ENCODE measurements around the gene SLC3A2. TPM values are rescaled to one million over a fixed set of nuclear protein-coding genes. Genes with fewer than 3 reads are reported as not detected.
A peak's percentile ranks its signal among the peaks of the same experiment; 100 is the strongest.
"Not testable (repeated sequence)": the region's sequence is repeated elsewhere in the genome, so short reads cannot be mapped to it uniquely, and the experiment has no call there.

Gene SLC3A2
- total and polyA plus RNA-seq, 4 donors: 34.3 to 59.5 (median 51.0) TPM

DNA sequence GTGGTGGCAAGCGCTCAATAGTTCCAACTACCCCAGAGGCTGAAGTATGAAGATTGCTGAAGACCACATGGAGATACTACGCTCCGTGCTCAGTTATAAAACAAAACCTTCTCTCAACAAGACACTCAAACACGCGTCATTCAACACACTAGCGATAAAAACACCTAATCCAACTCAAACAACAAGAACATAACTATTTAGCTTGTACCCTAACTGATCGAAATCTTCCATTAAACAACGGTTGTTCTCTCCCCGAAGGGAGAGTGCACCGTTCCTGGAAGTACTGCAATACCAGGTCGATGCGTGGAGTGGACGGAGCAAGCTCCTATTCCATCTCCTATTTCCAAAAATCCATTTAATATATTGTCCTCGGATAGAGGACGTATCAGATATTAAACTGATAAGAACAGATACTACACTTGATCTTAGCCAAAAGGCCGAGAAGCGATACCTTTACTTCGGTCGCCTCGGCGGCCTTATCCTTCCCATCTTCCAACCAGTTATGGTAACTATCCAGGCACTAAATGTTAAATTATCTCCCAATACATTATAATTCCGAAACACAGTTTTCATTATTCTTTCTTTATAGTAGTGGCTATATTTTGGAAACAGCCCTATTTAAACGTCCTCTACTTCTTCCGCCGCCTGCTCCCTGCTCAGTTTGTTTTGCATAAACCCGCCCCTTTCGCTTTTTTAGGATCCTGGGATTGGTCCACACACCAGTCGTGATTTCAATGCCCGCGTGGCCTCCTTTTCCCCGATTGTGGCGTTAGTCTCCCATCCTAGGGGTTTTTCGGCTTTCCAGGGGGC, 39.1 kb upstream of the SLC3A2 start (continued):
- TF ChIP-seq HNF4A (conservative IDR thresholded peaks at IDR 0.05): peak; percentile 56 to 59
- peak; percentile 97 for TF ChIP-seq SP1 (IDR thresholded peaks at IDR 0.05)
- peak; percentile 33 to 39 for TF ChIP-seq RAD21 (IDR thresholded peaks at IDR 0.05)
- TF ChIP-seq, protein P1, sequence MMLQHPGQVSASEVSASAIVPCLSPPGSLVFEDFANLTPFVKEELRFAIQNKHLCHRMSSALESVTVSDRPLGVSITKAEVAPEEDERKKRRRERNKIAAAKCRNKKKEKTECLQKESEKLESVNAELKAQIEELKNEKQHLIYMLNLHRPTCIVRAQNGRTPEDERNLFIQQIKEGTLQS (IDR thresholded peaks at IDR 0.05): peak; percentile 87
- peak; percentile 73 to 79 for TF ChIP-seq RXRA (IDR thresholded peaks at IDR 0.05)

DNA sequence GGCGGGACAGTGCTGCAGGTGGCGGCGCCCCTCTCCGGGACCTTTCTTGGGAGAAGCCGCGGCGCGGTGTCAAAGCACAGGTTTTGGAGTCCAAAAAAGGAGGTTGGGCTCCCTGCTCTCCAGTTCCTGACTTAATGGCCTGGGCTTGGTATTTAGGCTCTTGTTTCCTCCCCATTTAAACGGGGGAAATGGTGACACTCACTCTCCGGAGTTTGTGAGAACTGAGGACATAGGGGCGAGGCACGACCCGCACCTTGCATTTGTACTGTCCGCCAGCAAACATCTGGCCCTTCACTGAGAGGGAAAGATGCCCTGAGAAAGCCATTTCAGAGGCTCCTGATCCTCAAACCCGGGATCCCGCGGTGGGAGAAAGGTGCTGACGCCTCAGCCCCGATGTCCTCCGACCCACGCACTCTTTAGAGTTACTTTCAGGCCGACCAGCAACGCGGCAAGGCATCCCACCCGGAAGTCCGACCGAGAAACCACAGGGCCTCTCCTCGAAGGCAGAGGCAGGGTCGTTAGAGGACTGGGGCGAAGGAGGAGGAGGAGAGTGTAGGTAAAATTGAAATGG, 38.4 kb upstream of the SLC3A2 start:
- no peaks in the 10 kb centered on the region for H3K27me3 ChIP-seq (ENCODE audit: control insufficient read depth in 4 of 4, insufficient read depth in 4 of 4, low read length in 3 of 4)
- no peak for DNase-seq (ENCODE audit: low spot score)
- no peaks in the 10 kb centered on the region for H3K9me3 ChIP-seq (ENCODE audit: control insufficient read depth in 4 of 4, low read length in 3 of 4)
- WGBS: 15% methylated on average over 30 of the region's 30 CpGs
- H3K4me1 ChIP-seq (ENCODE audit: control insufficient read depth in 4 of 4, insufficient read depth in 4 of 4, low read length in 3 of 4): peaks cover 0 to 27% (median 20%) of the 10 kb centered on the region in 4 donors
- no peaks in the 10 kb centered on the region for H3K36me3 ChIP-seq (ENCODE audit: control insufficient read depth in 4 of 4, insufficient read depth in 3 of 4, low read depth in 1 of 4, low read length in 3 of 4)
- H3K27ac ChIP-seq (ENCODE audit: low read depth in 1 of 2, low read length in 2 of 2): peak overlapping the region; percentile 99
- no peak for TF ChIP-seq YY1 (IDR thresholded peaks at IDR 0.05)
- no peak for TF ChIP-seq HNF4G (IDR thresholded peaks at IDR 0.05)
- no peak for TF ChIP-seq RAD21 (IDR thresholded peaks at IDR 0.05)
- no peak for TF ChIP-seq JUND (IDR thresholded peaks at IDR 0.05)
- no peak for TF ChIP-seq FOXA1 (IDR thresholded peaks at IDR 0.05)
- TF ChIP-seq FOXA2 (IDR thresholded peaks at IDR 0.05): no peak
- TF ChIP-seq, protein P1 (IDR thresholded peaks at IDR 0.05): no peak
- no peak for TF ChIP-seq GABPA (IDR thresholded peaks at IDR 0.05 in 1 of 2, conservative IDR thresholded peaks at IDR 0.05 in 1 of 2)
- H3K4me3 ChIP-seq (ENCODE audit: low read depth in 1 of 3, low read length in 3 of 3): peak overlapping the region; percentile 59 to 72 (median 71)
- peak overlapping the region; percentile 94 to 96 for H3K9ac ChIP-seq (ENCODE audit: low read depth in 1 of 2, low read length in 2 of 2)

DNA sequence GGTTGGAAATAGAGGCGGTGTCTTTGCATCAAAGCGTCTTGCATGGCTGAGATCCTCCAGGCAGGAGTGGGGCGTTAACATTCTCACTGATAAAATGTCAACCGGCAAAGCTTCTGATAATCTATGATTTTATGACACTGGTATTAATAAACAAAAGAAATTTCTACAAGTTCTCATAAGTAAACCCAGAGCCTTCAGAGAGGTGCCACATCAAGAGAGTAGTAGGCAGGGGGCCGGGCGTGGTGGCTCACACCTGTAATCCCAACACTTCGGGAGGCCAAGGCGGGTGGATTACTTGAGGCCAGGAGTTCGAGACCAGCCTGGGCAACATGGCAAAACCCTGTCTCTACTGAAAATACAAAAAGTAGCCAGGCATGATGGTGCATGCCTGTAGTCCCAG, 37.8 kb upstream of the SLC3A2 start:
- peak overlapping the region in 1 of 2 donors; percentile 99 for H3K27ac ChIP-seq (ENCODE audit: low read depth in 1 of 2, low read length in 2 of 2)
- 94% methylated on average over 9 of the region's 9 CpGs for WGBS
- peak overlapping the region in 1 of 3 donors; percentile 59 for H3K4me3 ChIP-seq (ENCODE audit: low read depth in 1 of 3, low read length in 3 of 3)
- H3K4me1 ChIP-seq (ENCODE audit: control insufficient read depth in 4 of 4, insufficient read depth in 4 of 4, low read length in 3 of 4): peaks cover 0 to 23% (median 17%) of the 10 kb centered on the region in 4 donors
- not testable (repeated sequence) for H3K9me3 ChIP-seq (ENCODE audit: control insufficient read depth in 4 of 4, low read length in 3 of 4); H3K27me3 ChIP-seq (ENCODE audit: control insufficient read depth in 4 of 4, insufficient read depth in 4 of 4, low read length in 3 of 4); DNase-seq (ENCODE audit: low spot score); H3K36me3 ChIP-seq (ENCODE audit: control insufficient read depth in 4 of 4, insufficient read depth in 3 of 4, low read depth in 1 of 4, low read length in 3 of 4)
- peak overlapping the region; percentile 94 to 96 for H3K9ac ChIP-seq (ENCODE audit: low read depth in 1 of 2, low read length in 2 of 2)

DNA sequence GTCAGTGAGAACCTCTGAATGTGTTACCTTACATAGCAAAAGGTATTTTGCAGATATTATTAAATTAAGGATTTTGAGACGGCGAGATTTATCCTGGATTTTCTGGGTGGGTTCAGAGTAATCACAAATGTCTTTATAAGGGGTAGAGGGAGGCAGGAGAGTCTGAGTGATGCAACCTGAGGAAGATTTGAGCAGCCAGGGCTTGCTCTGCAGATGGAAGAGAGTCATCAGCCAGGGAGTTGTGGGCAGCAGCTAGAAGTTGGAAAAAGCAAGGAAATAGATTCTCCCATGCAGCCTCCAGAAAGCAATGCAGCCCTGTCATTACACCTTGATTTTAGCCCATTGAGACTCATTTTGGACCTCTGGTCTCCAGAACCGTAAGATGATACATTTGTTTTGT, 37.2 kb upstream of the SLC3A2 start:
- no peak for DNase-seq (ENCODE audit: low spot score)

More for the DNA sequence above, 37.2 kb upstream of the SLC3A2 start:
- Histone ChIP-seq H3K9ac (ENCODE audit: low read depth in 1 of 2, low read length in 2 of 2) (no peak overlapping the region), H3K4me3 (ENCODE audit: low read depth in 1 of 3, low read length in 3 of 3) (no peak overlapping the region), H3K4me1 (ENCODE audit: control insufficient read depth in 4 of 4, insufficient read depth in 4 of 4, low read length in 3 of 4) (peaks cover 0 to 17% (median 13%) of the 10 kb centered on the region in 4 donors), H3K9me3 (ENCODE audit: control insufficient read depth in 4 of 4, low read length in 3 of 4) (no peaks in the 10 kb centered on the region), H3K27me3 (ENCODE audit: control insufficient read depth in 4 of 4, insufficient read depth in 4 of 4, low read length in 3 of 4) (no peaks in the 10 kb centered on the region), H3K27ac (ENCODE audit: low read depth in 1 of 2, low read length in 2 of 2) (no peak overlapping the region), H3K36me3 (ENCODE audit: control insufficient read depth in 4 of 4, insufficient read depth in 3 of 4, low read depth in 1 of 4, low read length in 3 of 4) (no peaks in the 10 kb centered on the region)
- TF ChIP-seq YY1 (IDR thresholded peaks at IDR 0.05): no peak
- TF ChIP-seq HNF4G (IDR thresholded peaks at IDR 0.05): no peak
- TF ChIP-seq RAD21 (IDR thresholded peaks at IDR 0.05): no peak
- no peak for TF ChIP-seq FOXA1 (IDR thresholded peaks at IDR 0.05)
- TF ChIP-seq, protein P2, sequence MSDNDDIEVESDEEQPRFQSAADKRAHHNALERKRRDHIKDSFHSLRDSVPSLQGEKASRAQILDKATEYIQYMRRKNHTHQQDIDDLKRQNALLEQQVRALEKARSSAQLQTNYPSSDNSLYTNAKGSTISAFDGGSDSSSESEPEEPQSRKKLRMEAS (IDR thresholded peaks at IDR 0.05): no peak
- TF ChIP-seq, protein P3, sequence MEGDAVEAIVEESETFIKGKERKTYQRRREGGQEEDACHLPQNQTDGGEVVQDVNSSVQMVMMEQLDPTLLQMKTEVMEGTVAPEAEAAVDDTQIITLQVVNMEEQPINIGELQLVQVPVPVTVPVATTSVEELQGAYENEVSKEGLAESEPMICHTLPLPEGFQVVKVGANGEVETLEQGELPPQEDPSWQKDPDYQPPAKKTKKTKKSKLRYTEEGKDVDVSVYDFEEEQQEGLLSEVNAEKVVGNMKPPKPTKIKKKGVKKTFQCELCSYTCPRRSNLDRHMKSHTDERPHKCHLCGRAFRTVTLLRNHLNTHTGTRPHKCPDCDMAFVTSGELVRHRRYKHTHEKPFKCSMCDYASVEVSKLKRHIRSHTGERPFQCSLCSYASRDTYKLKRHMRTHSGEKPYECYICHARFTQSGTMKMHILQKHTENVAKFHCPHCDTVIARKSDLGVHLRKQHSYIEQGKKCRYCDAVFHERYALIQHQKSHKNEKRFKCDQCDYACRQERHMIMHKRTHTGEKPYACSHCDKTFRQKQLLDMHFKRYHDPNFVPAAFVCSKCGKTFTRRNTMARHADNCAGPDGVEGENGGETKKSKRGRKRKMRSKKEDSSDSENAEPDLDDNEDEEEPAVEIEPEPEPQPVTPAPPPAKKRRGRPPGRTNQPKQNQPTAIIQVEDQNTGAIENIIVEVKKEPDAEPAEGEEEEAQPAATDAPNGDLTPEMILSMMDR (IDR thresholded peaks at IDR 0.05; ENCODE audit: low read depth, low read length, missing input control): no peak
- TF ChIP-seq JUND (IDR thresholded peaks at IDR 0.05): no peak
- no peak for TF ChIP-seq FOXA2 (IDR thresholded peaks at IDR 0.05)
- no peak for TF ChIP-seq RXRA (IDR thresholded peaks at IDR 0.05)
- TF ChIP-seq GABPA (IDR thresholded peaks at IDR 0.05 in 1 of 2, conservative IDR thresholded peaks at IDR 0.05 in 1 of 2): no peak
- TF ChIP-seq EGR1 (IDR thresholded peaks at IDR 0.05; ENCODE audit: low read depth in 2 of 2): no peak
- TF ChIP-seq TAF1 (conservative IDR thresholded peaks at IDR 0.05): no peak
- no peak for TF ChIP-seq HNF4A (conservative IDR thresholded peaks at IDR 0.05)
- TF ChIP-seq SP1 (IDR thresholded peaks at IDR 0.05): no peak
- 95% methylated on average over 3 of the region's 3 CpGs for WGBS
